Fibroblast of skin of left quadriceps (primary cell): ENCODE data around the gene TRIM32.
A peak's percentile ranks its signal among the peaks of the same experiment; 100 is the strongest.

Experiments used
- DNase-seq, 2 experiments: peaks; one replicate each; pipeline ENCODE4 v3.0.0-alpha.2; 2013; ENCODE audit warnings: low read depth in 2 of 2

Gene TRIM32

GRCh38 chr9:116705531-116705930 is 18.4 kb downstream of the TRIM32 start:
- DNase-seq: no peak

DNA sequence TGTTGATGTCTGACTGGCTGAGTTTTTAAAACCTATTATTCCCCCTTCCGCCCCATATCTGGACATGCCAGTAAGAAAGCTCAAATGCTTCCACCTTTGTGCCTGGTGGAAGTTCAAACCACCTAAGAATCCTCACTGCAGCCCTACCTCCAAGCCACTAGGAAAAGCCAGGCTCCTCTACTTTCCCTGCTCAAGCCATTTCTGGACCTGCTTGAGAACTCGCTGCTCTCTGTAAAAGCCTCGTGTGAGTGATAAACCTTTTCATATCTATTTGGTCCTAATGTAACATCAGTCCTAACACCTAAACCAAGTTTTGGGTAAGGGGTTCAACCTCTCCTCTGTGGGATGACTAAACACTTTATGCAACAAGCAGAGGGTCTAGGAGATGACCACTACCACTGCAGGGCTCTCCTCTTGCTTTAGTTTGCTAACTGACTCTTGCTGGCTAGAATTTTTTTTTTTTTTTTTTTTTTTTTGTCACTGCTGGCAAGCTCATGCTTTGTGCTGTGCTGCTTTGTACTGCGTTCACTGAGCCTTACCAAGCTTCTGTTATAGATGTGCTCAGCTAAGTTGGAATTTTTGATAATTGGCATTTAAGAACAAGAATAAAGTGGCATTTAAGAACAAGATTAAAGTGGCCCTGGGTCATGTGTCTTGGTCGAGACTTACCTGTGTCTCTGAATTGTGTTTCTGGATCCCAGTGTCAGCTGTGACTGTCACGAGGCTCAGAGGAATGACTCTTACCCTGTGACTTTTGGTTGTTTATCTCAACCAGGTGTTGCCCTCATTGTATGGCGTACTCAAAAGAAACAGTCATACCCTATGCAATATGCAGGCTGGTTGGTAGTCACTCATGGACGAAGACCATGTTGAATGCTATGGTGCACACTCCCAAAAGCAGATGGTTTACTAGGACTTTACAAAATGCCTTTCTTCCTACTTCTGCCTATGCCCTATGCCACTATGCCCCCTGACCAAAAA is 19.5 kb downstream of the TRIM32 start:
- DNase-seq: no peak

GRCh38 chr9:116712781-116713180 is 25.7 kb downstream of the TRIM32 start:
- DNase-seq: no peak

GRCh38 chr9:116713271-116713670 is 26.2 kb downstream of the TRIM32 start:
- no peak for DNase-seq

- DNase-seq: no peak
These were observed 28.6 kb downstream of the TRIM32 start for GRCh38 chr9:116715751-116716150.

GRCh38 chr9:116716438-116716837 is 29.3 kb downstream of the TRIM32 start:
- DNase-seq: no peak

GRCh38 chr9:116717150-116717549 is 30.0 kb downstream of the TRIM32 start:
- DNase-seq: peak; percentile 67 to 68

DNA sequence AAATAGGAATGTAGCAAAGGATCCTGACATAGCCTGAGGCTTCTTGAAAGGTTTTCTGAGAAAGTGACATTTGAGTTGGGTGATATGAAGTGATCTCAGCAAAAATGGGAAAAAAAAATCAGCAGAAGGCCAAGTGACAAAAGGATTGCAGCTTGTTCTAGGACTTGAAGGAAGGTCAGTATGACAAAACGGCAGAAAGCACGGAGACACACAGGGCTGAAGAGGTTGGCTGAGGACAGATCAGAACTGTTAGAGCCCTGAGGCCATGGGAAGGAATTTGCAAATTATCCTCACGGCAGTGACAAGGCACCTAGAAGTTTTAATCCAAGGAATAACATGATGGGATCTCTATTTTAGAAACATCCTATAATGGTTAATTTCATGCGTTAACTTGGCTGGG is 31.0 kb downstream of the TRIM32 start:
- DNase-seq: no peak

GRCh38 chr9:116720111-116720510 is 33.0 kb downstream of the TRIM32 start:
- DNase-seq: no peak

GRCh38 chr9:116721411-116721810 is 34.3 kb downstream of the TRIM32 start:
- DNase-seq: no peak

DNA sequence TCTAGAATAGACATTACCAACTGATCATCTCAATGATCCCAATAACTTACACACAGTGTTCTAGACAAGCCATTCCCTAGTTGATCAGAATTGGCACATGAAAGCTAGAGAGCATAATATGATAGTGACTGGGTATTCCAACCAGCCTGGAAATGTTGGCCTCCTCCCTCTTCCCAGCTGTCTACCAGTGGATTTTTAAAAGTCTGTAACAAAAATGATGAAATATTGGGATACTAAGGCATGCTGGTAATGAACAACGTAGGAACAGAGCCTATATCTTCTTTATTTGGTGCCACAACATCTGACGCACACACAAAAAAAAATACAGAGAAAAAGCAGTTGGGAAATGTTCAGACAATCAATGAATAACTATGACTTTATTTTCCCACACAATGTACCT is 34.8 kb downstream of the TRIM32 start:
- no peak for DNase-seq

GRCh38 chr9:116724123-116724522 is 37.0 kb downstream of the TRIM32 start:
- DNase-seq: no peak

GRCh38 chr9:116726602-116727001 is 39.5 kb downstream of the TRIM32 start:
- DNase-seq: no peak

DNA sequence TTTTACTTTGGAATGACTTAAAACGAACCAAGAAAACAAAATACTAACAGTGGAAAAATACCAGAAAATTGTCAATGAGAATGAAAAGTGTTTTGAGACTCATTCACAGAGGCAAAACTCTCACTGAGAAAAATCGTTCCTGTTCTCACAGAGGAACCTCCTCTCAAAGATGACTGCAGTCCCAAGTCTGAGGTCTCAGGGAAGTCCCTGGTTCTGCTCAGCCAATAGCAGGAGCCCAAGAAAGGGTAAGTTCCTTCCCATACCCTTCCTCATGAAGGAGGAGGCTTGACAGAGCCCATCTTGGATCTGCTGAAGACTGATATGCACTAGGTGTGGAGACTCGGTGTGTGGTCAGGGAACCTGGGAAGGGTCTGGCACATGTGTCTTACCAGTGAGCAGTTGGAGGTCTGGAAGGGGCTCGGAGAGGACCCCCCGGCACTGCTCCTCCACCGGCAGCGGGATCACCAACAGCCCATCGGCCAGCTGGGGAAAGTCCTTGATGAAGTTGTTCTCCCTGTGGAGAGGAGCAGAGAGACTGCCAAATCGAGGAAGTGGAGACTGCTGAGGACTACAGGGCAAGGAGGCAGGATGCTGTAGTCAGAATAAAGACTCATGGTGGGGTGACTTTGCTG is 46.0 kb downstream of the TRIM32 start:
- DNase-seq: no peak

- DNase-seq: no peak
These were observed 49.5 kb downstream of the TRIM32 start for GRCh38 chr9:116736399-116737151.

DNA sequence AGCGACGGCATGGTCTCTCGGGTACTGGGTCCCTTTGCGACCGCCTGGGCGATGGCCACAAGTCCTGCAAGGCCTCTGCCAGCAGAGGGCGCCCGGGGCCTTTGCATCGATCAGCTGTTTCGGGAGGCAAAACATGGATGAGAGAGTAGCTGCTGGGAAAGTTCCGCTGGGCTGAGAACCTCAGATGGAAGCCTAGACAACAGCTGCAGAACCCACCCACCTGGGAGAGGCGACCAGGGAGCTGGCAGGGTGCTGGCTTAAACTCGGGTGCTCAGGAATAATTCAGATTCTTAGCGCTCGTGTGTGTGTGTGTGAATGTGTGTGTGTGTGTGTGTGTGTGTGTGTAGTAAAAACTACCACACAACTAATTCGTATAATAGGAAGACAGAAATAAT is 50.0 kb downstream of the TRIM32 start:
- peak; percentile 45 to 49 for DNase-seq

DNA sequence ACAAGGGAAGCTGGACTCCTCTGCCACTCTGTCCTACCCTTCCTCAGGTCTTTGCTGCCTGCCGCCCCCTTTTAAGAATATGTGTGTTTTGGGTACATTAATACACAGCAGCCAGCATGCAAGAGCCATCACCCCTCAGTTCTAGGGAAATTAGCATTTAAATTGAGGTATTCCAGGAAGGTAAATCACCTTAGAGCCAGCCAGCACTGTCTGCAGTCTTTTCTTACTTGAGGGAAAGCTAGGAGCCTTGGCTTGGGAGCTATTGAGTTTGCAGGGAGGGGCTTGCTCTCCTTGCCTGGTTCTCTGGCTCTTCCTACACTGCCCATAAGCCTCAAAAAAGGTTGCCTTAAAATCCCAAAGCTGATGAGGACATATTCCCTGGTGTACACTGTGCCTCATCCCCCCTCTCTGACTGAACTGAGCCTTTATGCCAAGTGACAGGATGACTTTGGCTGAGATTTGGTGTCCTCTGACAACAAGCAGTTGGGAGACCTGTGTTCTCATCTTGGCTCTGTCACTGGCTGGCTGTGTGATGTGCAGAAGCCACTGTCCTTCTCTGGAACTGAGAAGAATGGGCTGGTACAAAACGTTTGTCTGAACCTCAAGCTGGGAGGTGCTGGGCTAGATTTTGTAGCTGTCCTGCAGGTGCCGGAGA is 54.1 kb downstream of the TRIM32 start:
- no peak for DNase-seq

- no peak for DNase-seq
These were observed 54.6 kb downstream of the TRIM32 start for GRCh38 chr9:116741742-116742141.

DNA sequence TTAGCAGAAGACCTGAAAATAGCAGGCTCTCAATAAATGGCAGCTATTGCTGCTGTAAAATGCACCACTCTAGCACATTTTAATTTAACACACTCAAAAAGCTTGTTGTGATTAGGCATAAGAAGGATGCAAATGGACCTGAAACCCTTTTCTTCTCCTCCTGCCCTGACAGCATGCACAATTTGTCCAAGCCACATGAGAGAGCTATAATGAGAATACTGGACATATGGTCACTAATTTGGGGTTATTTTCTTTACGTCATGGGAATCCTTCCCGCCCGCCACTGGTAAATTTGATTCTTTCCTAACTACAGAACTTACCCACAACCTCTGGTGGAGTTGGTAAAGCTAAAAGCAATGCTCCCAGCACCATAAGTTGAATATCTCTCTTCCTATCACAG is 62.1 kb downstream of the TRIM32 start:
- no peak for DNase-seq

DNA sequence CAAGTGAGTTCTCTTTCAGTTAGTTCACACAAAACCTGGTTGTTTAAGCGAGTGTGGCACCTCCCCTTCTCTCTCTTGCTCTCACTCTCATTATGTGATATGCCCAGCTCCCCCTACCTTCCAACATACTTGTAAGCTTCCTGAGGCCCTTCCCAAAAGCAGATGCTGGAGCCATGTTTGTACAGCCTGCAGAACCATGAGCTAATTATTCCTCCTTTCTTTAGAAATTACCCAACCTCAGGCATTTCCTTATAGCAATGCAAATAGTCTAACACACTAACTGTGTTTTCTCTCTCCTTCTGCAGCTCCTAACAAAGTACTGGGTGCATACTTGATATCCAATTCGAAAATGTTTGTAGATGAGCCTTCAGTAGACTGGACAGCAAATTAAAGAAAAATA is 62.7 kb downstream of the TRIM32 start:
- no peak for DNase-seq

GRCh38 chr9:116750510-116750909 is 63.4 kb downstream of the TRIM32 start:
- no peak for DNase-seq
